ENCODE results near the gene GALNT6. TPM values are rescaled to one million over a fixed set of nuclear protein-coding genes. Genes with fewer than 3 reads are reported as not detected.

The GALNT6 gene
- total and polyA plus RNA-seq, 9 of the 15 experiments (the other 6 are each of a cell fraction or from before 2014, with no cell fraction given), result 1.5 to 8.6 (median 5.1) TPM

DNA sequence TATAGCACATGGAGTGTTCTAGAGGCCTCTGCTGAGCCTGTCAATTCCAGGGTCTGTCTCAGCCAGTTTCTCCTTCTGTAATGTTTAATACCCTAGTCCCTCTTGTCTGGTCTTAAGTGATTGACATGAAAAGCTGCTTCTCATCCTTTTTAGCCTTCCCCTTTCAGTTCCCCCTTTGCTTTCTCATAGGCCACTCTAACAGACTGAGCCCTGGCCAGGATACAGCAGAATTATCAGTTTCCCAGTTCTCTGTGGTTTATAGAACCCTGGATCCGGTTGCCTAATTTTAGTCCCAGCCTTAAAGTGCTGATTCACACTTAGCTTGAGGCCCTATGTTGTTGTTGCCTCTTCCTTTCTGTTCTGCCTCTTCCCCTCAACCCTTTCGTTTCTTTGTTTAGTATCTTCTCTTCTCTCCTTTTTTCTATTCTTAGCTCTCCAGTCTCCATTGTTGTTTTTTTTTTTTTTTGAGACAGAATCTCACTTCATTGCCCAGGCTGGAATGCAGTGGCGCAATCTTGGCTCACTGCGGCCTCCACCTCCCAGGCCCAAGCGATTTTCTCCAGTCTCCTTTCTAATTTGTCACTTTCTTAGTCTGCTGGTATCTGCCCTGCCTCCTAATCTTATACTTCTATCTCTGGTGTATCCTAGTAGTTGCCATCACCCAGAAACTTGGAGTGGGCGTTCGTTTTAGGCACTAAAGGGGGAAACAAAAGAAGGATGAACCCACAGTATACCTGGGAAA is 64.3 kb downstream of the GALNT6 start (continued):
- TF ChIP-seq, protein P1, sequence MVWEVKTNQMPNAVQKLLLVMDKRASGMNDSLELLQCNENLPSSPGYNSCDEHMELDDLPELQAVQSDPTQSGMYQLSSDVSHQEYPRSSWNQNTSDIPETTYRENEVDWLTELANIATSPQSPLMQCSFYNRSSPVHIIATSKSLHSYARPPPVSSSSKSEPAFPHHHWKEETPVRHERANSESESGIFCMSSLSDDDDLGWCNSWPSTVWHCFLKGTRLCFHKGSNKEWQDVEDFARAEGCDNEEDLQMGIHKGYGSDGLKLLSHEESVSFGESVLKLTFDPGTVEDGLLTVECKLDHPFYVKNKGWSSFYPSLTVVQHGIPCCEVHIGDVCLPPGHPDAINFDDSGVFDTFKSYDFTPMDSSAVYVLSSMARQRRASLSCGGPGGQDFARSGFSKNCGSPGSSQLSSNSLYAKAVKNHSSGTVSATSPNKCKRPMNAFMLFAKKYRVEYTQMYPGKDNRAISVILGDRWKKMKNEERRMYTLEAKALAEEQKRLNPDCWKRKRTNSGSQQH (CRISPR knock-in tag; IDR thresholded peaks at IDR 0.05), result no peak
- TF ChIP-seq, protein P2, sequence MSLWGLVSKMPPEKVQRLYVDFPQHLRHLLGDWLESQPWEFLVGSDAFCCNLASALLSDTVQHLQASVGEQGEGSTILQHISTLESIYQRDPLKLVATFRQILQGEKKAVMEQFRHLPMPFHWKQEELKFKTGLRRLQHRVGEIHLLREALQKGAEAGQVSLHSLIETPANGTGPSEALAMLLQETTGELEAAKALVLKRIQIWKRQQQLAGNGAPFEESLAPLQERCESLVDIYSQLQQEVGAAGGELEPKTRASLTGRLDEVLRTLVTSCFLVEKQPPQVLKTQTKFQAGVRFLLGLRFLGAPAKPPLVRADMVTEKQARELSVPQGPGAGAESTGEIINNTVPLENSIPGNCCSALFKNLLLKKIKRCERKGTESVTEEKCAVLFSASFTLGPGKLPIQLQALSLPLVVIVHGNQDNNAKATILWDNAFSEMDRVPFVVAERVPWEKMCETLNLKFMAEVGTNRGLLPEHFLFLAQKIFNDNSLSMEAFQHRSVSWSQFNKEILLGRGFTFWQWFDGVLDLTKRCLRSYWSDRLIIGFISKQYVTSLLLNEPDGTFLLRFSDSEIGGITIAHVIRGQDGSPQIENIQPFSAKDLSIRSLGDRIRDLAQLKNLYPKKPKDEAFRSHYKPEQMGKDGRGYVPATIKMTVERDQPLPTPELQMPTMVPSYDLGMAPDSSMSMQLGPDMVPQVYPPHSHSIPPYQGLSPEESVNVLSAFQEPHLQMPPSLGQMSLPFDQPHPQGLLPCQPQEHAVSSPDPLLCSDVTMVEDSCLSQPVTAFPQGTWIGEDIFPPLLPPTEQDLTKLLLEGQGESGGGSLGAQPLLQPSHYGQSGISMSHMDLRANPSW (CRISPR knock-in tag; IDR thresholded peaks at IDR 0.05), result no peak
- TF ChIP-seq, protein P3, sequence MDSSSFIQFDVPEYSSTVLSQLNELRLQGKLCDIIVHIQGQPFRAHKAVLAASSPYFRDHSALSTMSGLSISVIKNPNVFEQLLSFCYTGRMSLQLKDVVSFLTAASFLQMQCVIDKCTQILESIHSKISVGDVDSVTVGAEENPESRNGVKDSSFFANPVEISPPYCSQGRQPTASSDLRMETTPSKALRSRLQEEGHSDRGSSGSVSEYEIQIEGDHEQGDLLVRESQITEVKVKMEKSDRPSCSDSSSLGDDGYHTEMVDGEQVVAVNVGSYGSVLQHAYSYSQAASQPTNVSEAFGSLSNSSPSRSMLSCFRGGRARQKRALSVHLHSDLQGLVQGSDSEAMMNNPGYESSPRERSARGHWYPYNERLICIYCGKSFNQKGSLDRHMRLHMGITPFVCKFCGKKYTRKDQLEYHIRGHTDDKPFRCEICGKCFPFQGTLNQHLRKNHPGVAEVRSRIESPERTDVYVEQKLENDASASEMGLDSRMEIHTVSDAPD (CRISPR knock-in tag; IDR thresholded peaks at IDR 0.05), result no peak
- peak; percentile 39 for TF ChIP-seq TAF1 (IDR thresholded peaks at IDR 0.05; ENCODE audit: control insufficient read depth, extremely low read depth, insufficient read depth, low read length, severe bottlenecking)
- no peak for TF ChIP-seq ZNF445 (CRISPR knock-in tag; IDR thresholded peaks at IDR 0.05; ENCODE audit: low read depth)
- no peak for TF ChIP-seq MYNN (IDR thresholded peaks at IDR 0.05)
- no peak for TF ChIP-seq MYNN (CRISPR knock-in tag; IDR thresholded peaks at IDR 0.05)
- TF ChIP-seq, protein P4, sequence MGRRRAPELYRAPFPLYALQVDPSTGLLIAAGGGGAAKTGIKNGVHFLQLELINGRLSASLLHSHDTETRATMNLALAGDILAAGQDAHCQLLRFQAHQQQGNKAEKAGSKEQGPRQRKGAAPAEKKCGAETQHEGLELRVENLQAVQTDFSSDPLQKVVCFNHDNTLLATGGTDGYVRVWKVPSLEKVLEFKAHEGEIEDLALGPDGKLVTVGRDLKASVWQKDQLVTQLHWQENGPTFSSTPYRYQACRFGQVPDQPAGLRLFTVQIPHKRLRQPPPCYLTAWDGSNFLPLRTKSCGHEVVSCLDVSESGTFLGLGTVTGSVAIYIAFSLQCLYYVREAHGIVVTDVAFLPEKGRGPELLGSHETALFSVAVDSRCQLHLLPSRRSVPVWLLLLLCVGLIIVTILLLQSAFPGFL (CRISPR knock-in tag; IDR thresholded peaks at IDR 0.05), result no peak
- TF ChIP-seq, protein P5, sequence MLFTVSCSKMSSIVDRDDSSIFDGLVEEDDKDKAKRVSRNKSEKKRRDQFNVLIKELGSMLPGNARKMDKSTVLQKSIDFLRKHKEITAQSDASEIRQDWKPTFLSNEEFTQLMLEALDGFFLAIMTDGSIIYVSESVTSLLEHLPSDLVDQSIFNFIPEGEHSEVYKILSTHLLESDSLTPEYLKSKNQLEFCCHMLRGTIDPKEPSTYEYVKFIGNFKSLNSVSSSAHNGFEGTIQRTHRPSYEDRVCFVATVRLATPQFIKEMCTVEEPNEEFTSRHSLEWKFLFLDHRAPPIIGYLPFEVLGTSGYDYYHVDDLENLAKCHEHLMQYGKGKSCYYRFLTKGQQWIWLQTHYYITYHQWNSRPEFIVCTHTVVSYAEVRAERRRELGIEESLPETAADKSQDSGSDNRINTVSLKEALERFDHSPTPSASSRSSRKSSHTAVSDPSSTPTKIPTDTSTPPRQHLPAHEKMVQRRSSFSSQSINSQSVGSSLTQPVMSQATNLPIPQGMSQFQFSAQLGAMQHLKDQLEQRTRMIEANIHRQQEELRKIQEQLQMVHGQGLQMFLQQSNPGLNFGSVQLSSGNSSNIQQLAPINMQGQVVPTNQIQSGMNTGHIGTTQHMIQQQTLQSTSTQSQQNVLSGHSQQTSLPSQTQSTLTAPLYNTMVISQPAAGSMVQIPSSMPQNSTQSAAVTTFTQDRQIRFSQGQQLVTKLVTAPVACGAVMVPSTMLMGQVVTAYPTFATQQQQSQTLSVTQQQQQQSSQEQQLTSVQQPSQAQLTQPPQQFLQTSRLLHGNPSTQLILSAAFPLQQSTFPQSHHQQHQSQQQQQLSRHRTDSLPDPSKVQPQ (CRISPR knock-in tag; IDR thresholded peaks at IDR 0.05; ENCODE audit: borderline replicate concordance), result no peak
- peak; percentile 95; the same call in 1 of the 2 replicates for TF ChIP-seq NBN (IDR thresholded peaks at IDR 0.05; ENCODE audit: low read depth)
- TF ChIP-seq HDAC3 (IDR thresholded peaks at IDR 0.05; ENCODE audit: borderline replicate concordance, partially characterized antibody), result peak; percentile 49
- peak; percentile 43; the same call in 1 of the 2 replicates for TF ChIP-seq NCOR1 (IDR thresholded peaks at IDR 0.05)
- no peak for TF ChIP-seq ZC3H11A (IDR thresholded peaks at IDR 0.05; ENCODE audit: low read depth, low read length)
- TF ChIP-seq, protein P6, sequence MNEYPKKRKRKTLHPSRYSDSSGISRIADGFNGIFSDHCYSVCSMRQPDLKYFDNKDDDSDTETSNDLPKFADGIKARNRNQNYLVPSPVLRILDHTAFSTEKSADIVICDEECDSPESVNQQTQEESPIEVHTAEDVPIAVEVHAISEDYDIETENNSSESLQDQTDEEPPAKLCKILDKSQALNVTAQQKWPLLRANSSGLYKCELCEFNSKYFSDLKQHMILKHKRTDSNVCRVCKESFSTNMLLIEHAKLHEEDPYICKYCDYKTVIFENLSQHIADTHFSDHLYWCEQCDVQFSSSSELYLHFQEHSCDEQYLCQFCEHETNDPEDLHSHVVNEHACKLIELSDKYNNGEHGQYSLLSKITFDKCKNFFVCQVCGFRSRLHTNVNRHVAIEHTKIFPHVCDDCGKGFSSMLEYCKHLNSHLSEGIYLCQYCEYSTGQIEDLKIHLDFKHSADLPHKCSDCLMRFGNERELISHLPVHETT (CRISPR knock-in tag; conservative IDR thresholded peaks at IDR 0.05 in 1 of 2, IDR thresholded peaks at IDR 0.05 in 1 of 2), result no peak; a peak in 2 of 4 replicates
